ENCODE results near the gene GSN.

The GSN gene

GRCh38 chr9:121301881-121302286 is 33.9 kb downstream of the GSN start:
- in situ Hi-C loops (cut with MboI; ENCODE audit: low sequenced_read_pairs): no loop called here

- in situ Hi-C loops (cut with MboI; ENCODE audit: low sequenced_read_pairs): no loop called here
Observed at GRCh38 chr9:121302341-121302740, 34.4 kb downstream of the GSN start.

- in situ Hi-C loops (cut with MboI; ENCODE audit: low sequenced_read_pairs): no loop called here
Observed at GRCh38 chr9:121302786-121303185, 34.8 kb downstream of the GSN start.

- in situ Hi-C loops (cut with MboI; ENCODE audit: low sequenced_read_pairs): no loop called here
Observed at GRCh38 chr9:121303456-121304451, 35.8 kb downstream of the GSN start.

- in situ Hi-C loops (cut with MboI; ENCODE audit: low sequenced_read_pairs): no loop called here
Observed at GRCh38 chr9:121304707-121305106, 36.7 kb downstream of the GSN start.

- in situ Hi-C loops (cut with MboI; ENCODE audit: low sequenced_read_pairs): no loop called here
Observed at GRCh38 chr9:121305269-121305994, 37.5 kb downstream of the GSN start.

GRCh38 chr9:121307976-121308375 is 40.0 kb downstream of the GSN start:
- in situ Hi-C loops (cut with MboI; ENCODE audit: low sequenced_read_pairs): no loop called here

- in situ Hi-C loops (cut with MboI; ENCODE audit: low sequenced_read_pairs): no loop called here
Observed at GRCh38 chr9:121308765-121309164, 40.8 kb downstream of the GSN start.

GRCh38 chr9:121309171-121309570 is 41.2 kb downstream of the GSN start:
- in situ Hi-C loops (cut with MboI; ENCODE audit: low sequenced_read_pairs): no loop called here

- in situ Hi-C loops (cut with MboI; ENCODE audit: low sequenced_read_pairs): no loop called here
Observed at GRCh38 chr9:121309833-121310425, 42.0 kb downstream of the GSN start.

GRCh38 chr9:121310571-121310970 is 42.6 kb downstream of the GSN start:
- in situ Hi-C loops (cut with MboI; ENCODE audit: low sequenced_read_pairs): no loop called here

GRCh38 chr9:121312169-121312568 is 44.2 kb downstream of the GSN start:
- in situ Hi-C loops (cut with MboI; ENCODE audit: low sequenced_read_pairs): no loop called here

- in situ Hi-C loops (cut with MboI; ENCODE audit: low sequenced_read_pairs): no loop called here
Observed at GRCh38 chr9:121313458-121314152, 45.6 kb downstream of the GSN start.

- in situ Hi-C loops (cut with MboI; ENCODE audit: low sequenced_read_pairs): no loop called here
Observed at GRCh38 chr9:121316378-121316777, 48.4 kb downstream of the GSN start.

GRCh38 chr9:121316852-121317373 is 49.0 kb downstream of the GSN start:
- in situ Hi-C loops (cut with MboI; ENCODE audit: low sequenced_read_pairs): no loop called here

- in situ Hi-C loops (cut with MboI; ENCODE audit: low sequenced_read_pairs): no loop called here
Observed at GRCh38 chr9:121317737-121318630, 50.0 kb downstream of the GSN start.

GRCh38 chr9:121318631-121319382 is 50.8 kb downstream of the GSN start:
- in situ Hi-C loops (cut with MboI; ENCODE audit: low sequenced_read_pairs): no loop called here

GRCh38 chr9:121319383-121319780 is 51.4 kb downstream of the GSN start:
- in situ Hi-C loops (cut with MboI; ENCODE audit: low sequenced_read_pairs): no loop called here

GRCh38 chr9:121321016-121321503 is 53.1 kb downstream of the GSN start:
- in situ Hi-C loops (cut with MboI; ENCODE audit: low sequenced_read_pairs): loop anchor here (10.0 kb wide), 1 partner anchor 64 kb away; no protein-coding TSS in a partner anchor

Data from HL-60/S4 treated with phorbol 12-myristate 13-acetate at 8.2 ng/mL for 4 days and 3 days (cell line).